ENCODE results near the gene DPYSL4. TPM values are rescaled to one million over a fixed set of nuclear protein-coding genes. Genes with fewer than 3 reads are reported as not detected.

Gene DPYSL4
- total RNA-seq, 1 donor from 2014 or later = 55.9 TPM

GRCh38 chr10:132176623-132177500, 9.9 kb upstream of the DPYSL4 start:
- no peak for TF ChIP-seq CTCF (IDR thresholded peaks at IDR 0.05; ENCODE audit: unreplicated experiment)
- Mint-ChIP-seq H3K4me3 (ENCODE audit: low read depth) (no peak overlapping the region), H3K36me3 (ENCODE audit: insufficient read depth) (no peaks in the 10 kb centered on the region), H3K27ac (no peak overlapping the region), H3K9me3 (ENCODE audit: low read depth) (peaks cover 3% of the 10 kb centered on the region), H3K4me1 (ENCODE audit: low read depth) (peaks cover 4% of the 10 kb centered on the region), H3K27me3 (peaks cover 77% of the 10 kb centered on the region)
- no peak for DNase-seq (ENCODE audit: low spot score, unreplicated experiment)

GRCh38 chr10:132178046-132178445, 8.7 kb upstream of the DPYSL4 start:
- no peak overlapping the region for H3K4me3 Mint-ChIP-seq (ENCODE audit: low read depth)
- no peak for DNase-seq (ENCODE audit: low spot score, unreplicated experiment)
- peaks cover 4% of the 10 kb centered on the region for H3K4me1 Mint-ChIP-seq (ENCODE audit: low read depth)
- H3K36me3 Mint-ChIP-seq (ENCODE audit: insufficient read depth) = no peaks in the 10 kb centered on the region
- no peak for TF ChIP-seq CTCF (IDR thresholded peaks at IDR 0.05; ENCODE audit: unreplicated experiment)
- peaks cover 80% of the 10 kb centered on the region for H3K27me3 Mint-ChIP-seq
- H3K9me3 Mint-ChIP-seq (ENCODE audit: low read depth) = peaks cover 3% of the 10 kb centered on the region
- no peak overlapping the region for H3K27ac Mint-ChIP-seq

GRCh38 chr10:132178672-132179545, 7.8 kb upstream of the DPYSL4 start:
- no peak for TF ChIP-seq CTCF (IDR thresholded peaks at IDR 0.05; ENCODE audit: unreplicated experiment)
- Mint-ChIP-seq H3K4me1 (ENCODE audit: low read depth) (peaks cover 4% of the 10 kb centered on the region), H3K36me3 (ENCODE audit: insufficient read depth) (no peaks in the 10 kb centered on the region), H3K27ac (no peak overlapping the region), H3K9me3 (ENCODE audit: low read depth) (no peaks in the 10 kb centered on the region), H3K27me3 (peaks cover 85% of the 10 kb centered on the region), H3K4me3 (ENCODE audit: low read depth) (no peak overlapping the region)
- no peak for DNase-seq (ENCODE audit: low spot score, unreplicated experiment)

- no peak for TF ChIP-seq CTCF (IDR thresholded peaks at IDR 0.05; ENCODE audit: unreplicated experiment)
- H3K4me3 Mint-ChIP-seq (ENCODE audit: low read depth) = no peak overlapping the region
- DNase-seq (ENCODE audit: low spot score, unreplicated experiment) = no peak
- H3K9me3 Mint-ChIP-seq (ENCODE audit: low read depth) = no peaks in the 10 kb centered on the region
- H3K27ac Mint-ChIP-seq = no peak overlapping the region
- peaks cover 85% of the 10 kb centered on the region for H3K27me3 Mint-ChIP-seq
- H3K4me1 Mint-ChIP-seq (ENCODE audit: low read depth) = peaks cover 4% of the 10 kb centered on the region
- no peaks in the 10 kb centered on the region for H3K36me3 Mint-ChIP-seq (ENCODE audit: insufficient read depth)
Observed at GRCh38 chr10:132179551-132180392, 7.0 kb upstream of the DPYSL4 start.

Data from progenitor cell of endocrine pancreas (in vitro differentiated cells).